HG02571 (cell line): ENCODE measurements around the gene CYFIP1.

Source experiments
- ATAC-seq: cut with Tn5 transposase; IDR thresholded peaks from one replicate; pipeline ENCODE4 v1.9.1; 2021; ENCODE audit warnings: mild to moderate bottlenecking, moderate library complexity; ENCODE audit not compliant: unreplicated experiment

CYFIP1 gene

GRCh38 chr15:22950256-22950990, 29.7 kb downstream of the CYFIP1 start:
- no peak for ATAC-seq

DNA sequence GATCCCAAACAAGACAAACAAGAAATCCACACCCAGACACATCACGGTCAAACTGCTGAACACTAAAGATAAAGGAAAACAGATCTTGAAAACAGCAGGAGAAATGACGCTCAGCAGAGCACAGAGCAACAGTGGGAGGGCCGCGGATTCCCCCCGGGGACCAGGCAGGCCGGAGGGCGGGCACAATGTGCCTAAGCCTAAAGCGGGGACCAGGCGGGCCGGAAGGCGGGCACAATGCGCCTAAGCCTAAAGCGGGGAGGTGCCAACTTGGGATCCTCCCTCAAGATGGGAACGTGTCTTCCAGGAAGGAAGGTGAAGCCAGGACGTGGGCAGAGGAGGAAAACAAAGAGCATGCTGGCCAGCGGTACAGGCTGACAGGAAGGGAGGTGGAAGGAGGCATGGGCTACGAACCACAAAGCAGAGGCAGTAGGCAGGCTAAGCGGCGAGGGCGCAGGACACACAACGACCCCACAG, 31.1 kb downstream of the CYFIP1 start:
- peak; percentile 89 for ATAC-seq

- ATAC-seq: no peak
Measured at GRCh38 chr15:22948056-22948455, 32.1 kb downstream of the CYFIP1 start.

GRCh38 chr15:22947101-22948000, 32.8 kb downstream of the CYFIP1 start:
- ATAC-seq: no peak

DNA sequence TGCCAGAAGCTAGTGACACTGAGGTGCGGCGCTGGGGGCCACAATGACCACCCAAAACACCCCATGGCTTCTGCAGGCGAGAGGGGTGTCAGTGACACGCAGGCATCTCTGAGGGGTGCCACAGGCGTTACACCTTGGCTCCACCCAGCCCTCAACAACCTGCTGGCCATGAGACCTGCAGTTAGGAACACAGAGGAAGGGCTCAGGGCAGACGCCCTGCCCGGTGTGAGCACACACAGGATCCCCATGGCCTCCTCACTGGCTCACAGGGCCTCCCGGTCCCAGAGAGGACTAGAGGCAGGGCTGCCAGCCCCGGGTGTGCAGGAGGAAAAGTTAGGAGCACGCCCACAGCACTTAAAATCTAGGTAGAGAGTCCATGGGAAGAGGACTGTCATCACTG, 35.1 kb downstream of the CYFIP1 start:
- ATAC-seq: no peak

GRCh38 chr15:22944651-22945050, 35.5 kb downstream of the CYFIP1 start:
- no peak for ATAC-seq

DNA sequence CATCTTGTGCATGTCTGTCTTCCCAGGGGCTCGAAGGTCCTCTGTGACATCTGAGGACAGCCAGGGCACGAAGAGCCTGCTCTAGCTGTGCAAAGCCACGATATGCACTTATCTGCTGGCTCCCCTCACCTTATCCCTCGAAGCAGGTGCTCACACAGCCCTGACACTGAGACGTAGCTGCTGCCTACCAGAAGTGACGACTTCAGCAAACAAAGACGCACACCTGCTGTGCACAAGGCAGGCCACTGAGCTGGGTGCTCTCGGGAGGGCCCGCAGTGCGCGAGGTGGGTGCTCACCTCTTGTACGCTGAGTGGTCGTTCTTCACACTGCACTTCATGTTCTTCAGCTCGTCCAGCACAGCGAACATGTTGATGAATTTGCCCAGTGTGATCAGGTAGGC, 37.3 kb downstream of the CYFIP1 start:
- no peak for ATAC-seq

GRCh38 chr15:22942306-22942855, 37.8 kb downstream of the CYFIP1 start:
- no peak for ATAC-seq

DNA sequence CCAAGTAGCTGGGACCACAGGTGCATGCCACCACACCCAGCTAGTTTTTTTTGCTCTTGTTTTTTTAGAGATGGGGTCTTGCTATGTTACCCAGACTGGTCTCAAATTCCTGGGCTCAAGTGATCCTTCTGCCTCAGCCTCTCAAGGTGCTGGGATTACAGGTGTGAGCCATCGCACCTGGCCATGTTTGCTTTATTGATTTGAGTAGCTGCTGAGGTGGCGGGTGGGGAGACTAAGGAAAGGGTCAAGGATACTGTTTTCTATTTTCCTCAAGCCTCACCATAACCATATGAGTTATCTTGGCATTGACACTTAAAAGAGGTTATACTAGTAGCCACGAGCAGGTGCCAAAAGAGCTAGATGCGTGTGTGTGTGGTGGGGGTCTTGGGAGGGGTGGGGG, 39.0 kb downstream of the CYFIP1 start:
- ATAC-seq: no peak

DNA sequence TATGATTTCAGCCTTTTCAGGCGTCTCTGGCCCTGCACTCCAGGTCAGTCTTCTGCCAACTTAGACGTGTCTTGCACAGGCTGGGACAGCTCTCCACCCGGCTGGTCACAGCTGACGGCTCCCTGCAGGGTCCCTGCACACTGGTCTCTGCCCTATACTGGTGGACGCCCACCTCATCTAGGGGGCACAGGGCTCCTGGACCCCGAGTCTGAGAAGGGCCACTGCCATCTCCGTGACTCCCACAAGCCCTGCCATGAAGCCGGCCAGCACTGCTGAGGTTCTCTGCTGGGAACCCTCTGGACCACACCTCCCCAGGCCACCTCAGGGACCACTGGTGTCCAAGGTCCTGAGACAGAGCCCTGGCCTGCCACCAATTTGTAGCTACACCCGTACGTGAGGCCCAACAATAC, 40.5 kb downstream of the CYFIP1 start:
- no peak for ATAC-seq

DNA sequence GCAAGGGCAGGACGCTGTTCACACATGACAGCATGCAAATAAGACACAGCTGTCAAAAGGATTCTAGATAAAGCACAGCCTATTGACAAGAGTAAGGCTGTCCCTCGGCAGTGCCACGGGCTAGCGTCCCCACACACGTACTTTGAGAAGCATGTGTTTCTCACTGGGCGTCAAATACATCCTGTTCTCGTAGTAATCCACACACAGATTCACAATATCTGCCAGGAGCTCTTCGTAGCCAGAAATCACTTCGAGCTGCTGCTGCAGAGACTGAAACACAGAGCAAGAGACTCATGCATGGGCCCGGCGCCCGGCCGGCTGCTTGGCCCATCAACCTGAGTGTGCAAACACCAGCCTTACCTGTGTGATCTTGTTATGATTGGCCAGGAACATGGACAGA, 41.1 kb downstream of the CYFIP1 start:
- ATAC-seq: no peak

GRCh38 chr15:22936577-22937472, 43.3 kb downstream of the CYFIP1 start:
- ATAC-seq: peak; percentile 77

DNA sequence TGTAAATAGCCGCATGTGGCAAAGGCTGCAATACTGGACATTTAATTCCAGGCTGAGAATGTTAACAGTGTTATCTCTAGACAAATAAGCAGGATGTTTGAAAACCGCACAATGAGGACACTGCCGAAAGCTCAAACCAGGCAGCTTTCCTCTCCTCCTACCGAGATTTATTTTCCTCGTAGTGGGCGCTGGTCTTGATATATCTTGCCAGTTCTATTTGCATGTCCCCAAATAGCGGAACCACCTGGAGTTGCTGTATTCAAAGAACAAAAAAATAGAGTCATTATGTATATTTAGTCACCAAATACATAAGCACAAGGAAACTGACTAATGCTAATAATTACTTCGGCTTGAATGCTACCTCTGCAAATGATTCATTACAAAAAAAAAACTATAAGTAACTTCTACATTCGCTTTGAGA, 46.5 kb downstream of the CYFIP1 start:
- ATAC-seq: no peak

DNA sequence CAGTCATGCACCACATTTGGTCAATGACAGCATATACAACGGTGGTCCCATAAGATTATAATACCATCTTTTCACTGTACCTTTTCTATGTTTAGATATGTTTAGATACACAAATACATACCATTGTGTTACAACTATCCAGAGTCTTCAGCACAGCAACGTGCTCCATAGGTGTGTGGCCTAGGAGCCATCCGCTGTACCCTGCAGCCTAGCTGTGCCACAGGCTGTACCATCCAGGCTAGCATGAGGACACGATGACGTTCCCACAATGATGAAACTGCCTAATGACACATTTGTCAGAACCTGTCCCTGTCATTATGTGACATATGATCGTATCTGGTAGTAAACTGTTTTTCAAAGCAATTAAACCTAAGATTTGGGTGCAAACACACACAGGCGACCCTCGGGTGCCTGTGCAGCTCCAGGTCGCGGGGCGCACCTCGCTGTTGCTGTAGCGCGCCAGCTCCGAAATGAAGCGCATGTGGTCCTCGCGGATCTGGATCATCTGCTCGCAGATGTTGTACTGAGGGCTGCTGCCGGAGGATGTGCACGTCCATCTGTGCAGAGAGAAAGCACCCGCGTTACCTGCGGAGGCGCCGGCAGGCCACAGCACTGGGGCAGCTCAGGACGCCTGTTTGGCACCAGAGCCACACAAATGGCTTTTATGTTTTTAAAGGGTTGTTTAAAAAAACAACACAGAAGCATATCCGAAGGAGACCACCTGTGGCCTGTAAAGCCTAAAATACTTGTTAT, 48.2 kb downstream of the CYFIP1 start:
- no peak for ATAC-seq

GRCh38 chr15:22930782-22931484, 49.2 kb downstream of the CYFIP1 start:
- ATAC-seq: no peak

- ATAC-seq: no peak
Measured at GRCh38 chr15:22927761-22928160, 52.4 kb downstream of the CYFIP1 start.

- no peak for ATAC-seq
Measured at GRCh38 chr15:22925875-22926274, 54.3 kb downstream of the CYFIP1 start.

- ATAC-seq: no peak
Measured at GRCh38 chr15:22922003-22922402, 58.2 kb downstream of the CYFIP1 start.

DNA sequence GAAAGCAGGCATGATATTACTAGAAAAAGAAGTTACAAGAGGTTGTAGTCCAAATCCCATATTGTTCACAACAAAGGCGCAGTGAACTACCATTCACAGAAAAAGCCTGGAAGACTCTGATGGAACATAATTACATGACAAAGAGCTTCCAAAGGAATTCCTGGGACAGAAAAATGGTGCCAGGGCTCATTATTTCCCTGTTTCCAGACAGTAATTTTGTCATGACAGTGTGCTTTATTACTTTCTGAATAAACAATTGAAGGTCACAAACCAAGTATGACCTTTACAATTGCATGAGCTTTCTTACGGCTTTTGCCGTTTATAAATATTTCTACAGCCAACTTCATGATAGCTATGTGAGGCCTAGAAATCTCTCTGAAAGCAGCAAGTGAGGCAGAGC, 61.0 kb downstream of the CYFIP1 start:
- ATAC-seq: no peak
